GM19238 (cell line): Measurements from ENCODE around the gene GARNL3.

Experiments
- DNase-seq: peaks from one replicate; pipeline ENCODE4 v3.0.0; 2011; ENCODE audit warnings: low spot score; ENCODE audit not compliant: insufficient read length

The GARNL3 gene

DNA sequence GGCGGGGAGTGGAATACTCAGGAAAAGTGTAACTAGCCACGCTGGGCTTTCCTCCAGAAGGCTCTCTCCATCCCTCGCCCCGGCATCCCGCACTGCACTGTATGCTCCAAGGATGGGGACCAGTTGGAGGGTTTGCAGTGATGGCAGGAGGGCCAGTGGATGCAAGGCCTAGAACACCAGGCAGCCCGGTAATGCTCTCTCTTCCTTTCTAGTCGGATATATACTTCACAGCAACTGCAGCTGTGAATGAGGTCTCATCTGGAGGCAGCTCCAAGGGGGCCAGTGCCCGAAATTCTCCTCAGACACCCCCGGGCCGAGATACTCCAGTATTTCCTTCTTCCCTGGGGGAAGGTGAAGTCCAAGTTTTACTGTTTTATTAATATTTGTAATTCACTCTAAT, 122.4 kb downstream of the GARNL3 start:
- DNase-seq: no peak

DNA sequence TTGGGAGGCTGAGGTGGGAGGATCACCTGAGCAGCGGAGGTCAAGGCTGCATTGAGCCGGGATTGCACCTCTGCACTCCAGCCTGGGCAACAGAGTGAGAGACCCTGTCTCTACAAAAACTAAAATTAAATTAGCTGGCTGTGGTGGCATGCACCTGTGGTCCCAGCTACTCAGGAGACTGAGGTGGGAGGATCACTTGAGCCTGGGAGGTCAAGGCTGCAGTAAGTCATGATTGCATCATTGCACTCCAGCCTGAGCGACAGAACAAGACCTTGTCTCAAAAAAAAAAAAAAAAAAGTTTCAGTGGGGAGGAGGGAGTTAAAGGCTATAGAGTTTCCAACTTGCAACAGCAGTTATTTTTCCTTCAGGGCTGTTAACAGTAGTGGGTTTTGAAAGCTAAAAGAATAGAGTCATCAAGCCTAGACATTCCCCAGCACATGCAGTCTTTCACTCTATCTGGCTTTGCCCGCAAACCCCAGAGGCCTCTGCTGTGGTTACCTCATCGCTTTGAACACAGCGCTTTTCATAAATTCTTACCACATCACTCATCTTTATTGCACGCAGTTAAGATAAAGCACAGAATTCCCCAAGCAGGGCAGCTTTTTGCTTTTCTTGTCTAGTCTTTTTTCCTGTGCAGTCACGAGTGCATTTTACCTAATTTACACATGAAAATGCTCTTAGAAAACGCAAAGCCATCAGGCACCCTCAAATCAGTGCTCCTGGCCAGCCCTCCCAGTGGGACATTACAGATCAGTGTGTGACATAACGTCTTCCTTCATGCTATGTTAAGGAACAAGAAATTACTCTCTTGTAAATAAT, 123.7 kb downstream of the GARNL3 start:
- peak; percentile 35 for DNase-seq

DNA sequence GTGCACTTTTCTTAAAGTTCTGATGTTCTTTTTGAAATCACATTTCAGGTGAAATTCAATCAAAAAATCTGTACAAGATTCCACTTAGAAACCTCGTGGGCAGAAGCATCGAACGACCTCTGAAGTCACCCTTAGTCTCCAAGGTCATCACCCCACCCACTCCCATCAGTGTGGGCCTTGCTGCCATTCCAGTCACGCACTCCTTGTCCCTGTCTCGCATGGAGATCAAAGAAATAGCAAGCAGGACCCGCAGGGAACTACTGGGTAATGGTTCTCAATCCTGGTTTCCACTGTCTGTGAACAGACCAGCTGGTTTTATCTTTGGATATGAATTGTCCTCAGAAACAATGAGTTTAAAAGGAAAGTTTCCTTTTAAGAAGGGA, 124.3 kb downstream of the GARNL3 start:
- DNase-seq: no peak

GRCh38 chr9:127389381-127390247, 125.0 kb downstream of the GARNL3 start:
- DNase-seq: no peak

DNA sequence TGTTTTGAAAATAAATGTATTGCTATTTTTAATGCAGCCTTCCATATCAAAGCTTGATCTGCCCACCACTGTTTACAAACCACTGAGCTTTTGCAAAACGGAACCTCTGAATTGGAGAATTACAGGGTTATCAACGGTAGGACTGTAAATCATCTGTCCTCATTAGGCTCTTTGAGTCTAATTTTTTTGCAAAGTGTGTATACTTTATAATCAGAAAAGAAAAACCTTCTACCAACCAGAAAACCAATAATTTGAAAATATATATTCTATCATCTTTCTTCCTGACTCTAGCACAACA, 125.6 kb downstream of the GARNL3 start:
- DNase-seq: no peak

- DNase-seq: no peak
Measured at GRCh38 chr9:127390563-127390962, 126.0 kb downstream of the GARNL3 start.

- DNase-seq: no peak
Measured at GRCh38 chr9:127392166-127392565, 127.6 kb downstream of the GARNL3 start.

DNA sequence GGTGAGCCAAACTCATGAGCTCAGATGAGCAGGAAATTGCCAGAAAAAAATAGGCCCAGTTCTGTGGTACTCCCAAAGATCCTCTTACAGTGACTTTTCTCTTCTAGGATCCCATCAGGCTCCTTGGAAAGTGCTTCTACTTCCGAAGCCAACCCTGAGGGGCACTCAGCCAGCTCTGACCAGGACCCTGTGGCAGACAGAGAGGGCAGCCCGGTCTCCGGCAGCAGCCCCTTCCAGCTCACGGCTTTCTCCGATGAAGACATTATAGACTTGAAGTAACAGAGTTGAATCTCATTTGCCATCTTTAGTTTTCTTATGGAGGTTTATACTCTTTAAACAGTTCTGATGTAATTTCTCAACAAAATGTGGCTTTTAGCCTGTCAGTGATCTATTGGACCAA, 128.4 kb downstream of the GARNL3 start:
- DNase-seq: no peak

GRCh38 chr9:127393645-127394044, 129.1 kb downstream of the GARNL3 start:
- no peak for DNase-seq

- DNase-seq: no peak
Measured at GRCh38 chr9:127395497-127396252, 131.1 kb downstream of the GARNL3 start.

GRCh38 chr9:127396253-127396807, 131.8 kb downstream of the GARNL3 start:
- no peak for DNase-seq

GRCh38 chr9:127396808-127397645, 132.5 kb downstream of the GARNL3 start, which contains the start of gene SLC2A8:
TSS of gene SLC2A8 (plus strand) at chr9:127397169. CDS start at chr9:127397231, 62 bp downstream.
- peak; percentile 91 for DNase-seq

GRCh38 chr9:127397646-127398274, 133.2 kb downstream of the GARNL3 start:
- DNase-seq: peak; percentile 30

GRCh38 chr9:127398275-127398647, 133.7 kb downstream of the GARNL3 start:
- no peak for DNase-seq

GRCh38 chr9:127398715-127399400, 134.3 kb downstream of the GARNL3 start:
- DNase-seq: no peak

GRCh38 chr9:127399736-127400269, 135.2 kb downstream of the GARNL3 start:
- no peak for DNase-seq

- no peak for DNase-seq
Measured at GRCh38 chr9:127402401-127403090, 138.0 kb downstream of the GARNL3 start.

GRCh38 chr9:127403507-127404192, 139.1 kb downstream of the GARNL3 start:
- DNase-seq: no peak
